CD14-positive monocyte (primary cell): ENCODE results near the gene PAN3. TPM values are rescaled to one million over a fixed set of nuclear protein-coding genes. Genes with fewer than 3 reads are reported as not detected.

Experiments
- DNase-seq, 3 donors: peaks; one replicate each; pipeline ENCODE4 v3.0.0-alpha.2; 2011 to 2022
- H2AFZ ChIP-seq: 2 replicates; pipeline ENCODE4 v1.6.0; 2012; ENCODE audit warnings: mild to moderate bottlenecking, low read depth, low read length, inconsistent platforms; ENCODE audit not compliant: insufficient read depth, poor library complexity, severe bottlenecking
- H3K27ac ChIP-seq, 2 donors: 1 replicate in 1 of 2; 2 replicates in 1 of 2; pipeline ENCODE4 v1.5.1; 2012 to 2013; ENCODE audit warnings: low read length in 2 of 2, control low read depth in 1 of 2, inconsistent platforms in 1 of 2, low read depth in 1 of 2, mild to moderate bottlenecking in 1 of 2
- H3K27me3 ChIP-seq, 2 donors: one replicate each; pipeline versions ENCODE4 v1.6.0 to v1.6.1; 2011 to 2013; ENCODE audit warnings: low read length in 2 of 2; ENCODE audit not compliant: control insufficient read depth in 2 of 2, insufficient read depth in 2 of 2
- H3K36me3 ChIP-seq, 2 donors: replicated peaks in 1 of 2; 1 replicate in 1 of 2; 2 replicates in 1 of 2; pipeline versions ENCODE4 v1.5.1 to v1.6.1; 2012 to 2013; ENCODE audit warnings: low read length in 2 of 2, control low read depth in 1 of 2, inconsistent platforms in 1 of 2, mild to moderate bottlenecking in 1 of 2; ENCODE audit not compliant: insufficient read depth in 2 of 2, control insufficient read depth in 1 of 2
- H3K4me1 ChIP-seq, 2 donors: 1 replicate in 1 of 2; 2 replicates in 1 of 2; pipeline versions ENCODE4 v1.5.1 to v1.6.1; 2012 to 2013; ENCODE audit warnings: low read length in 2 of 2, control low read depth in 1 of 2, inconsistent platforms in 1 of 2, mild to moderate bottlenecking in 1 of 2, moderate library complexity in 1 of 2; ENCODE audit not compliant: insufficient read depth in 2 of 2, control insufficient read depth in 1 of 2
- H3K4me2 ChIP-seq: replicated peaks from 2 replicates; pipeline ENCODE3; 2012; ENCODE audit warnings: low read length, moderate library complexity, mild to moderate bottlenecking; ENCODE audit not compliant: poor library complexity, severe bottlenecking; ENCODE audit errors: extremely low read depth
- H3K4me3 ChIP-seq, 3 experiments: fragments of 200-600 bp in 1 of 3; sonication (generic) in 1 of 3; replicated peaks in 1 of 3; 1 replicate in 2 of 3; 2 replicates in 1 of 3; pipeline ENCODE4 v1.5.1; 2011 to 2013; ENCODE audit warnings: low read length in 3 of 3, mild to moderate bottlenecking in 3 of 3, control low read depth in 2 of 3, low read depth in 2 of 3, inconsistent platforms in 1 of 3, moderate library complexity in 1 of 3
- H3K79me2 ChIP-seq: 2 replicates; pipeline ENCODE4 v1.6.0; 2012; ENCODE audit warnings: mild to moderate bottlenecking, control low read depth, inconsistent platforms, low read length, moderate library complexity; ENCODE audit not compliant: insufficient read depth
- H3K9ac ChIP-seq: 2 replicates; pipeline ENCODE4 v1.6.0; 2017; ENCODE audit warnings: low read length, mild to moderate bottlenecking; ENCODE audit not compliant: insufficient read depth, poor library complexity, severe bottlenecking
- H3K9me3 ChIP-seq, 2 donors: replicated peaks in 1 of 2; 1 replicate in 1 of 2; 2 replicates in 1 of 2; pipeline versions ENCODE4 v1.5.1 to v1.6.1; 2012 to 2013; ENCODE audit warnings: low read length in 2 of 2, control low read depth in 1 of 2; ENCODE audit not compliant: control insufficient read depth in 1 of 2, insufficient read depth in 1 of 2
- H4K20me1 ChIP-seq: 2 replicates; pipeline ENCODE4 v1.6.0; 2012; ENCODE audit warnings: mild to moderate bottlenecking, low read length, control low read depth, moderate library complexity; ENCODE audit not compliant: insufficient read depth
- H3K27ac Mint-ChIP-seq, 7 donors: one replicate each; pipeline ENCODE4 v1.8.0; 2020; ENCODE audit warnings: mild to moderate bottlenecking in 7 of 7, mixed read lengths in 7 of 7, moderate library complexity in 6 of 7, inconsistent platforms in 2 of 7
- H3K27me3 Mint-ChIP-seq, 3 donors: one replicate each; pipeline ENCODE4 v1.8.0; 2021 to 2022; ENCODE audit warnings: low read depth in 3 of 3, mild to moderate bottlenecking in 3 of 3, mixed read lengths in 3 of 3, moderate library complexity in 3 of 3, inconsistent platforms in 1 of 3
- H3K36me3 Mint-ChIP-seq, 2 donors: one replicate each; pipeline ENCODE4 v1.8.0; 2020; ENCODE audit warnings: mixed read lengths in 2 of 2, inconsistent platforms in 1 of 2, mild to moderate bottlenecking in 1 of 2
- H3K4me1 Mint-ChIP-seq: one replicate; pipeline ENCODE4 v1.8.0; 2020; ENCODE audit warnings: mild to moderate bottlenecking, mixed read lengths
- H3K4me3 Mint-ChIP-seq, 2 donors: one replicate each; pipeline ENCODE4 v1.8.0; 2020; ENCODE audit warnings: mild to moderate bottlenecking in 2 of 2, mixed read lengths in 2 of 2, moderate library complexity in 1 of 2
- H3K9me3 Mint-ChIP-seq, 7 donors: one replicate each; pipeline ENCODE4 v1.8.0; 2020 to 2022; ENCODE audit warnings: mixed read lengths in 7 of 7, mild to moderate bottlenecking in 6 of 7, moderate library complexity in 6 of 7, inconsistent platforms in 2 of 7
- WGBS: methylation state at CpG from one replicate; pipeline ENCODE4 v1.1.5; 2013; ENCODE audit warnings: missing lambda C conversion rate; ENCODE audit not compliant: insufficient coverage; 5-methylcytosine and 5-hydroxymethylcytosine counted together
- intact Hi-C, 2 donors: fragments of 100-400 bp; cut with micrococcal nuclease; formaldehyde crosslinking; loops; one replicate each; pipeline versions ENCODE4 v1.15.0 to v1.15.1; 2023
- polyA plus RNA-seq, 3 donors: library from polyadenylated mRNA; depleted of rRNA in 1 of 3; unstranded in 2 of 3; stranded (reverse) in 1 of 3; fragments of 300-500 nt in 2 of 3; fragments of >200 nt in 1 of 3; fragmentation: Illumina TruSeq in 2 of 3; gene quantifications; 1 replicate in 2 of 3; 2 replicates in 1 of 3; pipeline ENCODE4 v1.2.3, GENCODE V29; 2012 to 2021
- TF ChIP-seq, protein P1 (sequence below): fragments of 200-600 bp; IDR thresholded peaks from one replicate; pipeline ENCODE4 v1.8.0; 2022; ENCODE audit warnings: antibody characterized with exemption, mild to moderate bottlenecking

The PAN3 gene
- polyA plus RNA-seq, 3 donors: 3.0 to 27.9 (median 3.2) TPM

DNA sequence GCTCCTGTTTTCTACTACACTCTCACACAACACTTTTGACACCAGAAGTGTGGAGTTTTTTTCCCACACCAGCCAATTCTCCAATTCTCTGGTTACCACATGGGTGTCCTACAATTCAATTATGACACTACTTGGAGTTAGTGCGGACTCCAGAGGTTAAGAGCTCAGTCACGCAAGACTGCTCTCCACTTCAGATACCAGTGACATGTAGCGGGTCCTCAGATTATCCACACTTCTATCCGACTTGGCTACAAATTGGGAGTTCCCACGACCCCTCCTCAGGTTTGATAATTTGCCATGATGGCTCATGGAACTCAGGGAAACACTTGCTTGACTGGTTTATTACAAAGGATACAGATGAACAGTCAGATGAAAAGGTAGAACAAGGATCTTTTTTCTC, 32.9 kb downstream of the PAN3 start:
- Mint-ChIP-seq H3K36me3 (peaks cover 14 to 18% of the 10 kb centered on the region in 2 donors), H3K27me3 (no peaks in the 10 kb centered on the region), H3K27ac (peak overlapping the region in 1 of 7 donors; percentile 10), H3K4me1 (peaks cover 11% of the 10 kb centered on the region), H3K4me3 (no peak overlapping the region), H3K9me3 (no peaks in the 10 kb centered on the region)
- peaks cover 9 to 33% of the 10 kb centered on the region in 2 donors for H3K36me3 ChIP-seq
- H2AFZ ChIP-seq: no peak overlapping the region
- intact Hi-C loops: no loop called here
- peaks cover 100% of the 10 kb centered on the region for H3K79me2 ChIP-seq
- 98% methylated on average over 5 of the region's 5 CpGs for WGBS
- no peaks in the 10 kb centered on the region for H3K27me3 ChIP-seq
- H3K9ac ChIP-seq: no peak overlapping the region
- no peaks in the 10 kb centered on the region for H3K9me3 ChIP-seq
- no peak for DNase-seq
- no peak overlapping the region for H3K4me3 ChIP-seq
- peaks cover 100% of the 10 kb centered on the region for H4K20me1 ChIP-seq
- H3K4me1 ChIP-seq: no peaks in the 10 kb centered on the region
- TF ChIP-seq, protein P1, sequence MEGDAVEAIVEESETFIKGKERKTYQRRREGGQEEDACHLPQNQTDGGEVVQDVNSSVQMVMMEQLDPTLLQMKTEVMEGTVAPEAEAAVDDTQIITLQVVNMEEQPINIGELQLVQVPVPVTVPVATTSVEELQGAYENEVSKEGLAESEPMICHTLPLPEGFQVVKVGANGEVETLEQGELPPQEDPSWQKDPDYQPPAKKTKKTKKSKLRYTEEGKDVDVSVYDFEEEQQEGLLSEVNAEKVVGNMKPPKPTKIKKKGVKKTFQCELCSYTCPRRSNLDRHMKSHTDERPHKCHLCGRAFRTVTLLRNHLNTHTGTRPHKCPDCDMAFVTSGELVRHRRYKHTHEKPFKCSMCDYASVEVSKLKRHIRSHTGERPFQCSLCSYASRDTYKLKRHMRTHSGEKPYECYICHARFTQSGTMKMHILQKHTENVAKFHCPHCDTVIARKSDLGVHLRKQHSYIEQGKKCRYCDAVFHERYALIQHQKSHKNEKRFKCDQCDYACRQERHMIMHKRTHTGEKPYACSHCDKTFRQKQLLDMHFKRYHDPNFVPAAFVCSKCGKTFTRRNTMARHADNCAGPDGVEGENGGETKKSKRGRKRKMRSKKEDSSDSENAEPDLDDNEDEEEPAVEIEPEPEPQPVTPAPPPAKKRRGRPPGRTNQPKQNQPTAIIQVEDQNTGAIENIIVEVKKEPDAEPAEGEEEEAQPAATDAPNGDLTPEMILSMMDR: no peak
- H3K4me2 ChIP-seq: no peak overlapping the region
- no peak overlapping the region for H3K27ac ChIP-seq

GRCh38 chr13:28172947-28173346, 34.6 kb downstream of the PAN3 start:
- Histone ChIP-seq H3K27ac (no peak overlapping the region), H3K9ac (no peak overlapping the region), H3K36me3 (peaks cover 21 to 49% of the 10 kb centered on the region in 2 donors), H2AFZ (no peak overlapping the region), H3K9me3 (no peaks in the 10 kb centered on the region), H3K79me2 (peaks cover 86% of the 10 kb centered on the region), H4K20me1 (peaks cover 93% of the 10 kb centered on the region), H3K4me3 (no peak overlapping the region), H3K4me2 (no peak overlapping the region), H3K27me3 (no peaks in the 10 kb centered on the region), H3K4me1 (no peaks in the 10 kb centered on the region)
- intact Hi-C loops: no loop called here
- 100% methylated on average over 1 of the region's 2 CpGs for WGBS
- no peaks in the 10 kb centered on the region for H3K9me3 Mint-ChIP-seq
- TF ChIP-seq, protein P1: no peak
- H3K27ac Mint-ChIP-seq: peak overlapping the region in 2 of 7 donors; percentile 12 to 76
- DNase-seq: no peak
- no peaks in the 10 kb centered on the region for H3K27me3 Mint-ChIP-seq
- H3K36me3 Mint-ChIP-seq: peaks cover 26 to 31% of the 10 kb centered on the region in 2 donors
- peaks cover 8% of the 10 kb centered on the region for H3K4me1 Mint-ChIP-seq
- H3K4me3 Mint-ChIP-seq: no peak overlapping the region
